ENCODE measurements around the gene TOP3B. TPM values are rescaled to one million over a fixed set of nuclear protein-coding genes. Genes with fewer than 3 reads are reported as not detected.

TOP3B gene
- total and polyA plus RNA-seq, 2 donors = 17.4 to 18.4 TPM

GRCh38 chr22:21961886-21962654 lies 20.5 kb downstream of the TOP3B start:
- no peaks in the 10 kb centered on the region for H3K4me1 ChIP-seq (ENCODE audit: control insufficient read depth in 2 of 2, insufficient read depth in 2 of 2, low read length in 2 of 2)
- no peak overlapping the region for H3K4me3 ChIP-seq (ENCODE audit: low read length in 2 of 2)
- DNase-seq (ENCODE audit: low read depth in 6 of 9, low spot score in 9 of 9) = no peak
- 98% methylated on average over 23 of the region's 23 CpGs for WGBS
- no peaks in the 10 kb centered on the region for H3K27me3 ChIP-seq (ENCODE audit: control insufficient read depth in 2 of 2, insufficient read depth in 1 of 2, low read length in 1 of 2)
- no peaks in the 10 kb centered on the region for H3K9me3 ChIP-seq (ENCODE audit: control insufficient read depth in 2 of 2, insufficient read depth in 1 of 2, low read length in 1 of 2)
- H3K36me3 ChIP-seq (ENCODE audit: control insufficient read depth in 2 of 2, insufficient read depth in 2 of 2, low read length in 1 of 2) = peaks cover 76 to 89% of the 10 kb centered on the region in 2 donors
- H3K27ac ChIP-seq (ENCODE audit: low read depth in 1 of 2, low read length in 1 of 2) = no peak overlapping the region

GRCh38 chr22:21961127-21961867 lies 21.3 kb downstream of the TOP3B start:
- Histone ChIP-seq H3K4me3 (ENCODE audit: low read length in 2 of 2) (no peak overlapping the region), H3K27ac (ENCODE audit: low read depth in 1 of 2, low read length in 1 of 2) (no peak overlapping the region), H3K4me1 (ENCODE audit: control insufficient read depth in 2 of 2, insufficient read depth in 2 of 2, low read length in 2 of 2) (no peaks in the 10 kb centered on the region), H3K27me3 (ENCODE audit: control insufficient read depth in 2 of 2, insufficient read depth in 1 of 2, low read length in 1 of 2) (no peaks in the 10 kb centered on the region), H3K36me3 (ENCODE audit: control insufficient read depth in 2 of 2, insufficient read depth in 2 of 2, low read length in 1 of 2) (peaks cover 68 to 82% of the 10 kb centered on the region in 2 donors), H3K9me3 (ENCODE audit: control insufficient read depth in 2 of 2, insufficient read depth in 1 of 2, low read length in 1 of 2) (no peaks in the 10 kb centered on the region)
- 96% methylated on average over 18 of the region's 18 CpGs for WGBS
- DNase-seq (ENCODE audit: low read depth in 6 of 9, low spot score in 9 of 9) = no peak

- H3K4me1 ChIP-seq (ENCODE audit: control insufficient read depth in 2 of 2, insufficient read depth in 2 of 2, low read length in 2 of 2) = no peaks in the 10 kb centered on the region
- H3K36me3 ChIP-seq (ENCODE audit: control insufficient read depth in 2 of 2, insufficient read depth in 2 of 2, low read length in 1 of 2) = peaks cover 62 to 74% of the 10 kb centered on the region in 2 donors
- 97% methylated on average over 24 of the region's 24 CpGs for WGBS
- H3K4me3 ChIP-seq (ENCODE audit: low read length in 2 of 2) = no peak overlapping the region
- no peaks in the 10 kb centered on the region for H3K9me3 ChIP-seq (ENCODE audit: control insufficient read depth in 2 of 2, insufficient read depth in 1 of 2, low read length in 1 of 2)
- H3K27me3 ChIP-seq (ENCODE audit: control insufficient read depth in 2 of 2, insufficient read depth in 1 of 2, low read length in 1 of 2) = no peaks in the 10 kb centered on the region
- no peak for DNase-seq (ENCODE audit: low read depth in 6 of 9, low spot score in 9 of 9)
- no peak overlapping the region for H3K27ac ChIP-seq (ENCODE audit: low read depth in 1 of 2, low read length in 1 of 2)
These were observed 22.1 kb downstream of the TOP3B start for GRCh38 chr22:21960200-21961126.

- DNase-seq (ENCODE audit: low read depth in 6 of 9, low spot score in 9 of 9) = no peak
- no peaks in the 10 kb centered on the region for H3K9me3 ChIP-seq (ENCODE audit: control insufficient read depth in 2 of 2, insufficient read depth in 1 of 2, low read length in 1 of 2)
- H3K27me3 ChIP-seq (ENCODE audit: control insufficient read depth in 2 of 2, insufficient read depth in 1 of 2, low read length in 1 of 2) = no peaks in the 10 kb centered on the region
- H3K27ac ChIP-seq (ENCODE audit: low read depth in 1 of 2, low read length in 1 of 2) = no peak overlapping the region
- H3K36me3 ChIP-seq (ENCODE audit: control insufficient read depth in 2 of 2, insufficient read depth in 2 of 2, low read length in 1 of 2) = peaks cover 52 to 65% of the 10 kb centered on the region in 2 donors
- no peak overlapping the region for H3K4me3 ChIP-seq (ENCODE audit: low read length in 2 of 2)
- H3K4me1 ChIP-seq (ENCODE audit: control insufficient read depth in 2 of 2, insufficient read depth in 2 of 2, low read length in 2 of 2) = no peaks in the 10 kb centered on the region
- 97% methylated on average over 18 of the region's 18 CpGs for WGBS
These were observed 23.1 kb downstream of the TOP3B start for GRCh38 chr22:21959274-21960074.

GRCh38 chr22:21958360-21959273 lies 24.0 kb downstream of the TOP3B start:
- Histone ChIP-seq H3K4me3 (ENCODE audit: low read length in 2 of 2) (no peak overlapping the region), H3K27ac (ENCODE audit: low read depth in 1 of 2, low read length in 1 of 2) (no peak overlapping the region), H3K4me1 (ENCODE audit: control insufficient read depth in 2 of 2, insufficient read depth in 2 of 2, low read length in 2 of 2) (no peaks in the 10 kb centered on the region), H3K27me3 (ENCODE audit: control insufficient read depth in 2 of 2, insufficient read depth in 1 of 2, low read length in 1 of 2) (no peaks in the 10 kb centered on the region), H3K36me3 (ENCODE audit: control insufficient read depth in 2 of 2, insufficient read depth in 2 of 2, low read length in 1 of 2) (peaks cover 43 to 56% of the 10 kb centered on the region in 2 donors), H3K9me3 (ENCODE audit: control insufficient read depth in 2 of 2, insufficient read depth in 1 of 2, low read length in 1 of 2) (no peaks in the 10 kb centered on the region)
- 97% methylated on average over 22 of the region's 22 CpGs for WGBS
- no peak for DNase-seq (ENCODE audit: low read depth in 6 of 9, low spot score in 9 of 9)

GRCh38 chr22:21952586-21953571 lies 29.7 kb downstream of the TOP3B start, which contains the start of gene PPM1F:
Gene PPM1F (minus strand): TSS chr22:21952848. CDS start chr22:21946048, 6,800 bp downstream.
- WGBS = 16% methylated on average over 58 of the region's 58 CpGs

GRCh38 chr22:21951931-21952465 lies 30.6 kb downstream of the TOP3B start:
- Histone ChIP-seq H3K9me3 (ENCODE audit: control insufficient read depth in 2 of 2, insufficient read depth in 1 of 2, low read length in 1 of 2) (no peaks in the 10 kb centered on the region), H3K27ac (ENCODE audit: low read depth in 1 of 2, low read length in 1 of 2) (no peak overlapping the region), H3K36me3 (ENCODE audit: control insufficient read depth in 2 of 2, insufficient read depth in 2 of 2, low read length in 1 of 2) (no peaks in the 10 kb centered on the region), H3K4me1 (ENCODE audit: control insufficient read depth in 2 of 2, insufficient read depth in 2 of 2, low read length in 2 of 2) (peaks cover 0 to 25% of the 10 kb centered on the region in 2 donors), H3K4me3 (ENCODE audit: low read length in 2 of 2) (peak overlapping the region; percentile 54 to 67), H3K27me3 (ENCODE audit: control insufficient read depth in 2 of 2, insufficient read depth in 1 of 2, low read length in 1 of 2) (no peaks in the 10 kb centered on the region)
- WGBS = 7% methylated on average over 29 of the region's 29 CpGs
- peak in 3 of 9 donors; percentile 21 to 46 (median 27) for DNase-seq (ENCODE audit: low read depth in 6 of 9, low spot score in 9 of 9)

More at GRCh38 chr22:21952586-21953571, 29.7 kb downstream of the TOP3B start, which contains the start of gene PPM1F:
- H3K27me3 ChIP-seq (ENCODE audit: control insufficient read depth in 2 of 2, insufficient read depth in 1 of 2, low read length in 1 of 2) = no peaks in the 10 kb centered on the region
- H3K4me3 ChIP-seq (ENCODE audit: low read length in 2 of 2) = peak within 1 kb of the TSS; percentile 54 to 67
- H3K27ac ChIP-seq (ENCODE audit: low read depth in 1 of 2, low read length in 1 of 2) = no peak within 1 kb of the TSS
- no peaks in the 10 kb centered on the region for H3K9me3 ChIP-seq (ENCODE audit: control insufficient read depth in 2 of 2, insufficient read depth in 1 of 2, low read length in 1 of 2)
- H3K4me1 ChIP-seq (ENCODE audit: control insufficient read depth in 2 of 2, insufficient read depth in 2 of 2, low read length in 2 of 2) = peaks cover 0 to 25% of the 10 kb centered on the region in 2 donors
- no peaks in the 10 kb centered on the region for H3K36me3 ChIP-seq (ENCODE audit: control insufficient read depth in 2 of 2, insufficient read depth in 2 of 2, low read length in 1 of 2)
- DNase-seq (ENCODE audit: low read depth in 6 of 9, low spot score in 9 of 9) = peak; percentile 52 to 91 (median 81)
